ENCODE results near the gene PIK3C2G. TPM values are rescaled to one million over a fixed set of nuclear protein-coding genes. Genes with fewer than 3 reads are reported as not detected.

Gene PIK3C2G
- total RNA-seq, 1 experiment from 2014 or later = not detected

GRCh38 chr12:18224745-18225144 lies 36.6 kb upstream of the PIK3C2G start:
- Histone ChIP-seq H3K4me1 (ENCODE audit: insufficient read depth, low read length) (no peaks in the 10 kb centered on the region), H4K5ac (ENCODE audit: insufficient read length, low read depth, low read length) (no peak overlapping the region), H3K79me2 (ENCODE audit: insufficient read depth, low read length) (no peaks in the 10 kb centered on the region), H3K27me3 (ENCODE audit: insufficient read depth, low read length) (no peaks in the 10 kb centered on the region), H3K9ac (ENCODE audit: extremely low read depth, insufficient read length, low read length) (no peak overlapping the region), H3K9me3 (ENCODE audit: control insufficient read depth, low read depth, low read length) (no peaks in the 10 kb centered on the region), H3K14ac (ENCODE audit: insufficient read depth, low read length) (no peak overlapping the region), H3K23me2 (ENCODE audit: insufficient read length, low read depth, low read length, poor library complexity, severe bottlenecking) (no peaks in the 10 kb centered on the region), H3K23ac (ENCODE audit: insufficient read length, low read depth, low read length) (no peak overlapping the region), H4K8ac (replicated peaks; ENCODE audit: insufficient read length, low read depth, low read length) (no peak overlapping the region), H3K27ac (ENCODE audit: insufficient read length, low read depth, low read length) (no peak overlapping the region), H3K4ac (ENCODE audit: low read depth, low read length) (no peak overlapping the region), H4K20me1 (ENCODE audit: control insufficient read depth, insufficient read depth, insufficient read length) (no peaks in the 10 kb centered on the region), H2AK5ac (ENCODE audit: insufficient read length, low read length) (no peak overlapping the region), H4K91ac (ENCODE audit: insufficient read length, low read depth, low read length) (no peak overlapping the region), H2BK15ac (ENCODE audit: low read depth, low read length) (no peak overlapping the region), H3K56ac (ENCODE audit: insufficient read length, low read depth, low read length) (no peak overlapping the region), H2BK5ac (ENCODE audit: insufficient read length, low read length) (no peak overlapping the region), H2BK12ac (ENCODE audit: insufficient read length, low read depth, low read length) (no peak overlapping the region), H3T11ph (ENCODE audit: low read length) (no peak overlapping the region), H3K18ac (ENCODE audit: insufficient read length, low read depth, low read length) (no peak overlapping the region), H3K4me2 (ENCODE audit: insufficient read depth, insufficient read length, low read length) (no peak overlapping the region), H3K79me1 (ENCODE audit: insufficient read depth, low read depth, low read length, poor library complexity, severe bottlenecking) (no peaks in the 10 kb centered on the region), H2BK120ac (ENCODE audit: low read depth, low read length, poor library complexity, severe bottlenecking) (no peak overlapping the region), H2BK20ac (ENCODE audit: low read depth, low read length, poor library complexity, severe bottlenecking) (no peak overlapping the region), H2AFZ (ENCODE audit: low read length) (no peak overlapping the region)
- TF ChIP-seq CTCF (conservative IDR thresholded peaks at IDR 0.05) = peak; percentile 77
- Mint-ChIP-seq H3K27ac (no peak overlapping the region), H3K4me3 (no peak overlapping the region), H3K9me3 (no peaks in the 10 kb centered on the region; a peak in 1 of 5 replicates), H3K36me3 (ENCODE audit: insufficient read depth in 1 of 3, low read depth in 3 of 3) (no peaks in the 10 kb centered on the region), H3K4me1 (peaks cover 5% of the 10 kb centered on the region in 2 experiments), H3K27me3 (ENCODE audit: low read depth) (no peaks in the 10 kb centered on the region)
- no peak for DNase-seq
